ENCODE data around the gene LINC01488.

Gene LINC01488

DNA sequence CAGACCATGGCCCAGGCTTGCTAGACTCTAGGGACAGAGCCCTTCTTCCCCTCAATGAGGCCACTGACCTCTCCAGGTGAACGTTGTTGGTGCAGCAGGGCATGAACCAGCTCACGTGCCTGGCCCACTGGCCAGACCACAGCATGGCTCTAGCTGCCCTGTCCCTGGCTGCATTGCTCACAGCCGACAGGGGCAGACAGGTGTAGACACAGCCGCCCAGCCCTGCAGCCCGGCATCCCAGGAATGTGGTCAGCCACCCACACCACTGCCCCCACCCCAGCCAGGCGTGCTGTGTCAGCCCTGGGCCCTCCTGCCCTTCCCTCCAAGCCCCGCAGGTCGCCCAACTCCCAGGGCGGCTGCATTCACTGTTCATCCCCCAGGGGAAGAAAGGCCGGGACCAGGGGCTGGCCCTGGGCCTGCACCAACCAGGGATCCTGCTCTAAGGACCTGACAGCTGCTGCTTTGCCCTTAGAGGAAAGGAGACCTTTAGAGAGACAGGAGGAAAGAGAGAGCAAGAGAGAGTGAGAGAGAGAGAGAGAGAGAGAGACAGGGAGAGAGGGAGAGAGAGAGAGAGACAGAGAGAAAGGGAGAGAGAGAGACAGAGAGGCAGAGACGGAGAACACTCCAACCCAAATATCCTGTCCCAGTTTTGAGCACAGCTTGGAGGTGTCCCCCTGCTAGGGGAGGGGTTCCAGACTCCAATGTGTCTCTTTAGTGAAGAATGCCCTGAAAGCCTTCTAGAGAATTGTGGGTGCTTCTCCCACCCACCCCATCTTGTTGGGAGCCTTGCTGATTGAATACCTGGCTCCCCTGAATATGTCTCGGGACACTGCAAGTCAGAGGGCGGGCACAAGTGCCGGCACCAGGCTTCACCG is 44.2 kb upstream of the LINC01488 start:
- H4K20me1 ChIP-seq (ENCODE audit: low read depth, low read length), result no peaks in the 10 kb centered on the region
- H3K27me3 ChIP-seq (ENCODE audit: low read length), result no peaks in the 10 kb centered on the region
- no peaks in the 10 kb centered on the region for H3K36me3 ChIP-seq (ENCODE audit: low read length)
- no peaks in the 10 kb centered on the region for H3K79me2 ChIP-seq (ENCODE audit: insufficient read depth, low read length)
- TF ChIP-seq EZH2phosphoT487 (conservative IDR thresholded peaks at IDR 0.05; ENCODE audit: low read length), result no peak
- TF ChIP-seq, protein P1, sequence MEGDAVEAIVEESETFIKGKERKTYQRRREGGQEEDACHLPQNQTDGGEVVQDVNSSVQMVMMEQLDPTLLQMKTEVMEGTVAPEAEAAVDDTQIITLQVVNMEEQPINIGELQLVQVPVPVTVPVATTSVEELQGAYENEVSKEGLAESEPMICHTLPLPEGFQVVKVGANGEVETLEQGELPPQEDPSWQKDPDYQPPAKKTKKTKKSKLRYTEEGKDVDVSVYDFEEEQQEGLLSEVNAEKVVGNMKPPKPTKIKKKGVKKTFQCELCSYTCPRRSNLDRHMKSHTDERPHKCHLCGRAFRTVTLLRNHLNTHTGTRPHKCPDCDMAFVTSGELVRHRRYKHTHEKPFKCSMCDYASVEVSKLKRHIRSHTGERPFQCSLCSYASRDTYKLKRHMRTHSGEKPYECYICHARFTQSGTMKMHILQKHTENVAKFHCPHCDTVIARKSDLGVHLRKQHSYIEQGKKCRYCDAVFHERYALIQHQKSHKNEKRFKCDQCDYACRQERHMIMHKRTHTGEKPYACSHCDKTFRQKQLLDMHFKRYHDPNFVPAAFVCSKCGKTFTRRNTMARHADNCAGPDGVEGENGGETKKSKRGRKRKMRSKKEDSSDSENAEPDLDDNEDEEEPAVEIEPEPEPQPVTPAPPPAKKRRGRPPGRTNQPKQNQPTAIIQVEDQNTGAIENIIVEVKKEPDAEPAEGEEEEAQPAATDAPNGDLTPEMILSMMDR (IDR thresholded peaks at IDR 0.05; ENCODE audit: insufficient read depth, low read length, poor library complexity, severe bottlenecking), result no peak
- H3K4me2 ChIP-seq (ENCODE audit: low read depth, low read length, poor library complexity, severe bottlenecking), result no peak overlapping the region
- H3K4me3 ChIP-seq (ENCODE audit: insufficient read depth, low read length, poor library complexity, severe bottlenecking), result no peak overlapping the region
- no peak overlapping the region for H2AFZ ChIP-seq (ENCODE audit: low read depth, low read length, severe bottlenecking)
- no peaks in the 10 kb centered on the region for H3K9me3 ChIP-seq (ENCODE audit: insufficient read depth, low read length)
- H3K9ac ChIP-seq (ENCODE audit: low read length), result no peak overlapping the region
- no peaks in the 10 kb centered on the region for H3K9me2 ChIP-seq (replicated peaks; ENCODE audit: insufficient read depth, low read length)
- H3K27ac ChIP-seq (ENCODE audit: low read depth, low read length), result no peak overlapping the region
- no peaks in the 10 kb centered on the region for H3F3A ChIP-seq (ENCODE audit: insufficient read depth)

DNA sequence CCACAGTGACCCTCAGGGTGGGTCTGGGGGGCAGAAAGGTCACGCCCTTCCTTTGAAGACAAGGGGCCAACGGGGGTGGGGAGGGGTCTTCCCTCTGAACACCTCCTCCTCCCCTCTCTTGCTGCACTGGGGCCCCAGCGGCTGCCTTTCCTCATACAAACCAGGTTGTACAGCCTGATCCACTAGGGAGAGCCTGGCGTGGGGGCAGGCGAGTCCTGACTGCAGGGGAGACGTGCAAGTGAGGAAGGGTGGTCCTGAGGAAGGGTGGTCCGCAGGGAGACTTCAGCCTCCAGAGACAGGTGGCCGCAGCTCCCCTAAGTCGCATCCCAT is 43.6 kb upstream of the LINC01488 start:
- H3K9me2 ChIP-seq (replicated peaks; ENCODE audit: insufficient read depth, low read length), result no peaks in the 10 kb centered on the region
- TF ChIP-seq, protein P1 (IDR thresholded peaks at IDR 0.05; ENCODE audit: insufficient read depth, low read length, poor library complexity, severe bottlenecking), result no peak
- no peak for TF ChIP-seq EZH2phosphoT487 (conservative IDR thresholded peaks at IDR 0.05; ENCODE audit: low read length)
- H2AFZ ChIP-seq (ENCODE audit: low read depth, low read length, severe bottlenecking), result no peak overlapping the region
- H4K20me1 ChIP-seq (ENCODE audit: low read depth, low read length), result no peaks in the 10 kb centered on the region
- H3K79me2 ChIP-seq (ENCODE audit: insufficient read depth, low read length), result no peaks in the 10 kb centered on the region
- H3K9me3 ChIP-seq (ENCODE audit: insufficient read depth, low read length), result no peaks in the 10 kb centered on the region
- no peak overlapping the region for H3K4me2 ChIP-seq (ENCODE audit: low read depth, low read length, poor library complexity, severe bottlenecking)
- H3K9ac ChIP-seq (ENCODE audit: low read length), result no peak overlapping the region
- no peaks in the 10 kb centered on the region for H3K36me3 ChIP-seq (ENCODE audit: low read length)
- H3K27me3 ChIP-seq (ENCODE audit: low read length), result no peaks in the 10 kb centered on the region
- no peaks in the 10 kb centered on the region for H3F3A ChIP-seq (ENCODE audit: insufficient read depth)
- H3K27ac ChIP-seq (ENCODE audit: low read depth, low read length), result no peak overlapping the region
- no peak overlapping the region for H3K4me3 ChIP-seq (ENCODE audit: insufficient read depth, low read length, poor library complexity, severe bottlenecking)

DNA sequence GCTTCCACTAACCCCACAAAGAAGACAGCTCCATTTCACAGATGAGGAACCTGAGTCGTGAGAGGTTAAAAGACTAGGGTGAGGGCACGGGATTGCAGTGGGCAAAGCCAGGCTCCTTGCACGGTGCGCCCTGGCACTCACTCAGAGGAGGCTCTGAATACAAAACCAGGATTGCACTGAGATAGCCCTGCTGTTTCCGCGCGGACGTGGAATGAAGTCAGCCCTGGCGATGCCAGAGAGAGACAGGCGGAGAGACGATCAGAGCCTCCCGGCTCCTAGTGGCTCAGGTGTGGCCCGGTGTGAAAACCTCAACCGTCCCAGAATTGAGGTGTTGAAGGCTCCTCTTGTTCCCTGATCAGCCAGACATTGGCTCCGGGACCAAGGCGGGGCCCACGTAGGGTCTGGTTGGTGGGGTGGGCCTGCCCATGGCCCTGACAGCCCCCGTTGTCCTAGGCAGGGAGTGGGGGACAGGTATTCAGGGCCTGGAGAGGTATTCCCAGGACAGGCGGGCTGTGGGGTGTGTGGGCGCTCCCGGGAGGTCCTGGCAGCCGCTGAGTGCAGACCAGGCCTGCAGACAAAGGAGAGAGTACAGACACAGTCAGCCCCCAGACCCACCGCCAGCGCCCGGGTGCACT is 43.1 kb upstream of the LINC01488 start:
- no peaks in the 10 kb centered on the region for H3K36me3 ChIP-seq (ENCODE audit: low read length)
- H3K9ac ChIP-seq (ENCODE audit: low read length), result no peak overlapping the region
- no peak overlapping the region for H3K4me3 ChIP-seq (ENCODE audit: insufficient read depth, low read length, poor library complexity, severe bottlenecking)
- no peaks in the 10 kb centered on the region for H3K9me3 ChIP-seq (ENCODE audit: insufficient read depth, low read length)
- no peaks in the 10 kb centered on the region for H4K20me1 ChIP-seq (ENCODE audit: low read depth, low read length)
- TF ChIP-seq, protein P1 (IDR thresholded peaks at IDR 0.05; ENCODE audit: insufficient read depth, low read length, poor library complexity, severe bottlenecking), result no peak
- no peak for TF ChIP-seq EZH2phosphoT487 (conservative IDR thresholded peaks at IDR 0.05; ENCODE audit: low read length)
- H3K79me2 ChIP-seq (ENCODE audit: insufficient read depth, low read length), result no peaks in the 10 kb centered on the region
- H3K27ac ChIP-seq (ENCODE audit: low read depth, low read length), result no peak overlapping the region
- no peaks in the 10 kb centered on the region for H3K27me3 ChIP-seq (ENCODE audit: low read length)
- H3K4me2 ChIP-seq (ENCODE audit: low read depth, low read length, poor library complexity, severe bottlenecking), result no peak overlapping the region
- H3F3A ChIP-seq (ENCODE audit: insufficient read depth), result no peaks in the 10 kb centered on the region
- no peaks in the 10 kb centered on the region for H3K9me2 ChIP-seq (replicated peaks; ENCODE audit: insufficient read depth, low read length)
- H2AFZ ChIP-seq (ENCODE audit: low read depth, low read length, severe bottlenecking), result no peak overlapping the region

Measured in SU-DHL-6 (cell line).